HG03342 (cell line): ENCODE measurements around the gene OR4A5.
"Not testable (repeated sequence)": the region's sequence is repeated elsewhere in the genome, so short reads cannot be mapped to it uniquely, and the experiment has no call there.

Source experiments
- ATAC-seq: cut with Tn5 transposase; IDR thresholded peaks from one replicate; pipeline ENCODE4 v1.9.1; 2021; ENCODE audit warnings: mild to moderate bottlenecking, moderate library complexity; ENCODE audit not compliant: unreplicated experiment

OR4A5 gene, protein sequence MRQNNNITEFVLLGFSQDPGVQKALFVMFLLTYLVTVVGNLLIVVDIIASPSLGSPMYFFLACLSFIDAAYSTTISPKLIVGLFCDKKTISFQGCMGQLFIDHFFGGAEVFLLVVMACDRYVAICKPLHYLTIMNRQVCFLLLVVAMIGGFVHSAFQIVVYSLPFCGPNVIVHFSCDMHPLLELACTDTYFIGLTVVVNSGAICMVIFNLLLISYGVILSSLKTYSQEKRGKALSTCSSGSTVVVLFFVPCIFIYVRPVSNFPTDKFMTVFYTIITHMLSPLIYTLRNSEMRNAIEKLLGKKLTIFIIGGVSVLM

DNA sequence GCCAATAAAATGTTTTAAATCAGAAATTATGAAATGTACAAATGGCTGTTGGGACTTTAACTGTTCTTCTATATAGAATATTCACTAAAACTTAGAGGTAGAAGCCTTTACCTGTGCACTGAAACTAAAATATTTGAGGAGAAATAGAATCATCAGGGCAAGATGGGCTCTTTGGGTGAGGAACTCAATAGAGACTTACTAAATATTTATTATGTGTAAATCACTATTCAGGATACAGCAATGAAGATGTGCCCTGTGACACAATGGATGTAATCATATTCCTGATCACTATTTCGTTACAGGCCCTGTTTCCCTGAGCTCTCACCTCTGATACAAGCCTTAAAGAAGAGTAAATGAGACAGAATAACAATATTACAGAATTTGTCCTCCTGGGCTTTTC, at the start of gene OR4A5:
TSS of gene OR4A5 (plus strand) at position 301 of the 400 bp plus-strand sequence. CDS start at position 354, 53 bp downstream.
- ATAC-seq, result not testable (repeated sequence)

DNA sequence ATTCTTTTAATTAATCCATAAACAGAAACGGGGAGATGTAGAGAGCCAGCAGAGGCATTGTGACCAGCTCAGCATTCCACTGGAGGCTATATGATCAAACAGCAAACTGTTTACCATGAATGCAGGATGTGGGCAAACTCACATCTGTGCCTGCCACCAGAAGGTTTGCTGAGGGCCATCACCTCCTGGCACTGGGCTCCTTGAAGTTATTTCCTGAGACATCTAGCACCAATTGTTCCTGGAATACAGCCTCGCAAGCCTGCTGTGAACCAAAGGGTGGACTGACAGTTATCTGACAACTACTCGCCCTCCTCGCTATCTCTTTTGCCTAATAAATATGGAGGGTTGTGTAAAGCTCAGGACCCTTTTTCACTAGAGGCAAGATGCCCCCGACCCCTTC, 13.5 kb downstream of the OR4A5 start:
- not testable (repeated sequence) for ATAC-seq
